OCI-LY3 (cell line): ENCODE measurements around the gene ANP32E.

Experiments
- EZH2phosphoT487 ChIP-seq: fragments of 200-600 bp; shearing (Covaris generic); IDR thresholded peaks from 2 replicates; pipeline ENCODE4 v1.6.1; 2018; ENCODE audit warnings: antibody characterized with exemption, mixed run types, low read depth
- TF ChIP-seq, protein P1 (sequence below): fragments of 200-600, 300-600 bp; sonication (generic); IDR thresholded peaks from 2 replicates; pipeline ENCODE4 v1.5.1; 2014; ENCODE audit warnings: antibody characterized with exemption, low read length, low read depth

DNA sequence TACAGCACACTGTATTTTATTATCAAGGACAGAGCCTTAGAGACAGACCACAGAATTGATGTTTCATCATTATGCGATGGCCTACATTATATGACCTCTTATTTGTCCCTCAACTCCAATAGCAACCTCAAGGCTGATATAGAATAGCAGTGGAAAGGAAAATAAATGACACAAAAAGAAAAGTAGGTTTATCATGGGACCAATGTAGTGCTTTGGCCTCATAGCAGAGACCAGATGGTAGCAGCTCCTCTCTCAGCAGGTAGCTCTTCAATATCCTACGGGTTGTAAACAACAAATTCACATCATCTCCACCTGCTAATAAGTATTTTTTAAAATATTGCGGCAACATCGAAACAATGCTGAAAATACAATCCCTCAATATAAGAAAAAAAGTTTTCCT lies 25.2 kb downstream of the ANP32E start:
- TF ChIP-seq, protein P1, sequence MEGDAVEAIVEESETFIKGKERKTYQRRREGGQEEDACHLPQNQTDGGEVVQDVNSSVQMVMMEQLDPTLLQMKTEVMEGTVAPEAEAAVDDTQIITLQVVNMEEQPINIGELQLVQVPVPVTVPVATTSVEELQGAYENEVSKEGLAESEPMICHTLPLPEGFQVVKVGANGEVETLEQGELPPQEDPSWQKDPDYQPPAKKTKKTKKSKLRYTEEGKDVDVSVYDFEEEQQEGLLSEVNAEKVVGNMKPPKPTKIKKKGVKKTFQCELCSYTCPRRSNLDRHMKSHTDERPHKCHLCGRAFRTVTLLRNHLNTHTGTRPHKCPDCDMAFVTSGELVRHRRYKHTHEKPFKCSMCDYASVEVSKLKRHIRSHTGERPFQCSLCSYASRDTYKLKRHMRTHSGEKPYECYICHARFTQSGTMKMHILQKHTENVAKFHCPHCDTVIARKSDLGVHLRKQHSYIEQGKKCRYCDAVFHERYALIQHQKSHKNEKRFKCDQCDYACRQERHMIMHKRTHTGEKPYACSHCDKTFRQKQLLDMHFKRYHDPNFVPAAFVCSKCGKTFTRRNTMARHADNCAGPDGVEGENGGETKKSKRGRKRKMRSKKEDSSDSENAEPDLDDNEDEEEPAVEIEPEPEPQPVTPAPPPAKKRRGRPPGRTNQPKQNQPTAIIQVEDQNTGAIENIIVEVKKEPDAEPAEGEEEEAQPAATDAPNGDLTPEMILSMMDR = no peak
- no peak for TF ChIP-seq EZH2phosphoT487
